Dendritic cell treated with granulocyte-macrophage colony-stimulating factor and Interleukin-4, amounts not matched to agents 40 ng/mL and 50 ng/mL, for 4 days (primary cell): ENCODE results near the gene KCTD1.

Source experiments
- H3K27ac Mint-ChIP-seq: one replicate; pipeline ENCODE4 v1.8.0; 2022; ENCODE audit warnings: mild to moderate bottlenecking, mixed read lengths
- H3K27me3 Mint-ChIP-seq: one replicate; pipeline ENCODE4 v1.8.0; 2022; ENCODE audit warnings: mild to moderate bottlenecking, mixed read lengths
- H3K36me3 Mint-ChIP-seq: one replicate; pipeline ENCODE4 v1.8.0; 2022; ENCODE audit warnings: low read depth, mixed read lengths
- H3K4me1 Mint-ChIP-seq: one replicate; pipeline ENCODE4 v1.8.0; 2022; ENCODE audit warnings: low read depth, mixed read lengths
- H3K4me3 Mint-ChIP-seq: one replicate; pipeline ENCODE4 v1.8.0; 2022; ENCODE audit warnings: mild to moderate bottlenecking, moderate library complexity, mixed read lengths
- H3K9me3 Mint-ChIP-seq: one replicate; pipeline ENCODE4 v1.8.0; 2022; ENCODE audit warnings: mixed read lengths
- intact Hi-C: fragments of 100-400 bp; cut with micrococcal nuclease; formaldehyde crosslinking; loops from one replicate; pipeline ENCODE4 v1.15.0; 2022

The KCTD1 gene

DNA sequence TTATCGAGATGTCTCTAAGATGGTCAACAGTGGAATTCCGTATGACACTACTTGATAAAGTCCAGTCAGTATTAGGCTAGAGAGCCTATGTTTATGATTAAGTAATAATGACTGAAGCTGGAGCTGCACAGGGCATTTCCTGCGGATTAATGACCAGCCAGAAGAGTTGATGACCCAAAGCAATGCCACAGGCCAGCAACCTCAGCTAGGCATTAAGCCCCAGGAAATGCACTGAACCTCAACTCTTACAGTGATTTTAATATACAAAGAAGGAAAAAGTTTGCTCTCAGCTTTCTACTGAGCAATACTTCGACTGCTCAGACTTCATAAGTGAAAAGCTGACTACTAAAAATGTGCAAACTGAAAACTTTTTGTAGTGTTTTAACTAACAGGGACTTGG, 3.9 kb downstream of the KCTD1 start:
- Mint-ChIP-seq H3K27me3 (peaks cover 27% of the 10 kb centered on the region), H3K4me3 (no peak overlapping the region), H3K27ac (no peak overlapping the region), H3K36me3 (peaks cover 6% of the 10 kb centered on the region), H3K4me1 (peaks cover 31% of the 10 kb centered on the region), H3K9me3 (no peaks in the 10 kb centered on the region)
- intact Hi-C loops: loop anchor here (10.0 kb wide), 2 partner anchors 160 to 450 kb away; partner anchors contain the start of gene SS18

- H3K4me3 Mint-ChIP-seq: no peak overlapping the region
- no peak overlapping the region for H3K27ac Mint-ChIP-seq
- H3K9me3 Mint-ChIP-seq: no peaks in the 10 kb centered on the region
- H3K4me1 Mint-ChIP-seq: peaks cover 31% of the 10 kb centered on the region
- intact Hi-C loops: loop anchor here (10.0 kb wide), 2 partner anchors 159 to 449 kb away; partner anchors contain the start of gene SS18
- peaks cover 6% of the 10 kb centered on the region for H3K36me3 Mint-ChIP-seq
- peaks cover 19% of the 10 kb centered on the region for H3K27me3 Mint-ChIP-seq
Observed at GRCh38 chr18:26543373-26543772, 5.0 kb downstream of the KCTD1 start.

DNA sequence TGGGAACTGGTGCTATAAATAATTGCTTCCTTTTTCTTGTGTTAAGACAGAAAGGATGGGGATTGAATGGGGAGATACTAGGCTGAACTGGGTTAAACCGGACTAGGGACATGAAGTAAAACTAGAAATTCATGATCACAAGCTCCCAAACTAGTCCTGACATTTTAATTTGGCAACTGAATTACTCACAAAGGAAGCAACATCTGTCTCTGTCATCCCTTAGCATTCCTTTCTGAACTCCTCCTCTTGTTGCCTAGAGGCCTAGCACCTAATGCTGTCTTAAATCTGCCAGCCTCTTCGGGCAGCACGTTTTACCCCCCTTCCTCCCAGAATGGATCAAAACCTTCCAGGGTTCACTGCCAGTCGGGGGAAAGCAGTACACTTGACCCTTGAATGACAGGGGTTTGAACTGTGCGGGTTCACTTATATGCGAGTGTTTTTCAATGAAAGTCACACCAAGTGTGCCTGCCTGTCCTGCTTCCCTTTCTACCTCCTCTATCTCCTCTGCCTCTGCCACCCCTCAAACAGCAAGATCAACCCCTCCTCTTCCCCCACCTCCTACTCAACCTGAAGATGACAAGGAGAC, 8.2 kb downstream of the KCTD1 start:
- Mint-ChIP-seq H3K27me3 (no peaks in the 10 kb centered on the region), H3K36me3 (no peaks in the 10 kb centered on the region), H3K4me3 (no peak overlapping the region), H3K9me3 (no peaks in the 10 kb centered on the region), H3K27ac (no peak overlapping the region), H3K4me1 (peaks cover 9% of the 10 kb centered on the region)
- intact Hi-C loops: loop anchor here (10.0 kb wide), 2 partner anchors 155 to 445 kb away; partner anchors contain the start of gene SS18

DNA sequence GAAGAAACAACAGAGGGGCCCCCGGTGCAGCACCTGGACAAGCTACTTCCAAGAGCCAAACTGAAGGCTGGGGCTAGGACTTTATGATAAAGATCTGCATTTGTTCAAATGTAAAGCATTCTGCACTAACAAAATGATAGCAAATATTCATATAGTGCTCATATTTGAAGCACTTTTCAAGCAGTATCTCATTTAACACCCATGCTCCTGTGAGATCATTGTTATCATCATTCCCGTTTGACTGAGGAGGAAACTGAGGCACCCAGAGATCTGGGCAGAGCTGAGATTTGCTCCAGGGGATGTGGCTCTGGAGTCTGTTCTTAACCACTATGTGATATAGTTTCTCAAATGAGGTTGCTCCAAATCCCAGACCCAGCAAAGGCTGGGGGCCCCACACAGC, 9.8 kb downstream of the KCTD1 start:
- H3K9me3 Mint-ChIP-seq: no peaks in the 10 kb centered on the region
- intact Hi-C loops: no loop called here
- no peaks in the 10 kb centered on the region for H3K36me3 Mint-ChIP-seq
- no peaks in the 10 kb centered on the region for H3K4me1 Mint-ChIP-seq
- H3K27ac Mint-ChIP-seq: no peak overlapping the region
- H3K4me3 Mint-ChIP-seq: no peak overlapping the region
- no peaks in the 10 kb centered on the region for H3K27me3 Mint-ChIP-seq

DNA sequence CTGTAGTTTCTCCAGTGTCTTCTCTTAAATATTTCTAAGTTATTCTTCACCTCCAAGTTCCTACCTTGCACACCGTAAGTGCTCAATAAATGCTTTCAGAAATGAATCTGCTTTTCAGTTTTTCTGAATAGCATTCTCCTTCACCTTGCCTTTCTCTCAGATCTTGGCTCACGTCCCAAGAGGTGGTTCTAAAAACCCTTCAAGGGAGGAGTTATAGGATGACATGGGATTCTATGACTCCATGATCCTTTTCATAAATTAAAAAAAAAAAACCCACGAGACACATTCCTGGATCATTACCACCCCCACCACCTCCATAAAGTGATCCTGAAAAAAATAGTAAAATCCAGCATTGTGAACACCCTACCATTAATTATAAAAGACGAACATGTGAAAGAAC, 11.7 kb downstream of the KCTD1 start:
- no peaks in the 10 kb centered on the region for H3K36me3 Mint-ChIP-seq
- intact Hi-C loops: no loop called here
- no peaks in the 10 kb centered on the region for H3K9me3 Mint-ChIP-seq
- no peaks in the 10 kb centered on the region for H3K27me3 Mint-ChIP-seq
- H3K4me3 Mint-ChIP-seq: no peak overlapping the region
- no peaks in the 10 kb centered on the region for H3K4me1 Mint-ChIP-seq
- H3K27ac Mint-ChIP-seq: no peak overlapping the region

DNA sequence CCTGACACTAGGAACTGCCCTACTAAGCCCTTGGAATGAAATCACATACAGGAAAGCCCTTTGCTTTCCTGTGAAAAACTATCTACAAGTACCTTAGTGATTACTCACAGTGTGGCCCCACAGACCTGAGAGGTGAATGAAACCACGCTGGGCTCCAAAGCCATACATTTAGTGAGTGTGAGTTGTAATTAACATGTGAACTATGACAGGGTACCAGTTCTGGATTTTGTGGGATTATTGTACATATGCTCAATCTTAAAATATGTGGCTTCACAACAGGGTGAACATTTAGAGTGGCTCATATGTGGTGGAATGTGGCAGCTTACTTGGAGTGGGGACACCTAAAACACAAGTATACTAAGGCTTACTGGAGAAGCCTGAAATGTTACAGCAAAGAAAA, 12.3 kb downstream of the KCTD1 start:
- Mint-ChIP-seq H3K4me1 (no peaks in the 10 kb centered on the region), H3K4me3 (no peak overlapping the region), H3K27ac (no peak overlapping the region), H3K9me3 (no peaks in the 10 kb centered on the region), H3K36me3 (no peaks in the 10 kb centered on the region), H3K27me3 (no peaks in the 10 kb centered on the region)
- intact Hi-C loops: no loop called here

GRCh38 chr18:26535630-26536029, 12.7 kb downstream of the KCTD1 start:
- intact Hi-C loops: no loop called here
- Mint-ChIP-seq H3K27me3 (no peaks in the 10 kb centered on the region), H3K27ac (no peak overlapping the region), H3K4me1 (no peaks in the 10 kb centered on the region), H3K9me3 (no peaks in the 10 kb centered on the region), H3K4me3 (no peak overlapping the region), H3K36me3 (no peaks in the 10 kb centered on the region)

DNA sequence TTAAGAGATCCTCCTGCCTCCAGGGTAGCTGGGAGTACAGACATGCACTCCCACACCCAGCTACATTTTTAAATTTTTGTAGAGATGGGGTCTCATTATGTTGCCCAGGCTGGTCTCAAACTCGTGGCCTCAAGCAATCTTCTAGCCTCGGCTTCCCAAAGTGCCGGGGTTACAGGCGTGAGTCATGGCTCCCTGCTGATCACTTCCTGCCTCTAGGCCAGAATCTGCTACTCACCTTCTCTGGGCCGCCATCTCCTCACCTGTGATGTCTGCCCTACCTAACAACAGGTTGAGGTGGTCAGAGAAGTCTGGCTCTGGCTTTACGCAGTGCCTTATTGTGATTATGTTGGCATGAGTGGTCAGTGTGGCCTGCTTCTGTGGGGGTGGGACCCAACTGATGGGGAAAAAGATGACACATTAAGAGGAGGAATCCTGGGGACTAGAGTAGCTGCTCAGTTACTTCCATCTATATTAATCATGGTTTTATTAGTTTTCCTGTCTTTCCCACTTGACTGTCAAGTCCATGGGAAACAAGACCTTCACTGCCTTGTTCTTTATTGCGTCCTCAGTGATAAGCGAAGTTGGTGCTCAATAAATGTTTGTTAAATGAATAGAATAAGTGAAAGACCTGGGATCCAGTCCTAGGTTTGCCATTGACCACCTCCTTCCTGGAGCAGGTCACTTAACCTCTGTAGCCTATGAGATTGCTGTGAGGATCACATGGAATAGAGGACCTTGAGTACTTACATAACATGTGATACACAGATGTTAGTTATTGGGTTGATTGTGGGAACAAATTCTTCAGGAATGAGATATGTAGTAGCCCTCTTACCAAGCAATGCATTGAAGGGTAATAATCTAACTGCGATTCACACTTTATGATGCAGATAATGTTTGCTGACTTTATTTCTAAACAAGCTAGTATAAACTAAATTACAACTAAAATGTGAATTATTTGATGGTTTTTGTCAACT, 15.7 kb downstream of the KCTD1 start:
- Mint-ChIP-seq H3K27me3 (no peaks in the 10 kb centered on the region), H3K36me3 (no peaks in the 10 kb centered on the region), H3K4me3 (no peak overlapping the region), H3K4me1 (peaks cover 5% of the 10 kb centered on the region), H3K9me3 (no peaks in the 10 kb centered on the region), H3K27ac (no peak overlapping the region)
- intact Hi-C loops: no loop called here

DNA sequence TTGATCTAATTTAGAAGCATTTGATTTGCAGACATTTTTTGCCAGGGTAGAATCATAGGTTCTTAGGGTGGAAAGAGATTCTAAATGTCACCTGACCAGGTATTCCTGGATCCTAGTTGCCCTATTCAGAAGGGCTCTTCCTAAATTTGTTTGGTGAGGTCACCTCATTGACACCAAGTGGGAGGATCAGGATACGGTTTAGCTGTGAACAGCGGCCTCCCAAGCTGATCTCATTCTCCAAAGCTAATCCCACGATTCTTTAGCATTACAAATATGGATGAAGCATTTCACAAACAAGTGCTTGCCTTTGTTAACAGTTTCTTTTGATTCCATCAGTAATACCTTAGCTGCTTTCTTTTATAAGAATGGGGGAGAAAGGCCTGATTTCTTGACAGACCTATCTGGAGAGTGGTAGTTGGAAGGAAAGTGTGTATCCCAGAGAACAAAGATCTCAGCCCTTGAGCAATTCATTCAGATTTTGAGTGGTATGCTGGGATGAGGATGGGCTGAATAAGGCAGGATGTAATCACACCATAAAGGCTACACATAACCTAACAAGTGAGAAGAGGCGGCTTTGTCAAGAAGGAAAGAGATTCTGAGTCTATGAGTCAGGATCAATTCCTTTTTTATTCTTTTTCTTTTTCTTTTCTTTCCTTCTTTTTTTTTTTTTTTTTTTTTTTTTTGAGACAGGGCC, 16.6 kb downstream of the KCTD1 start:
- no peak overlapping the region for H3K4me3 Mint-ChIP-seq
- H3K9me3 Mint-ChIP-seq: no peaks in the 10 kb centered on the region
- H3K36me3 Mint-ChIP-seq: no peaks in the 10 kb centered on the region
- H3K4me1 Mint-ChIP-seq: peaks cover 5% of the 10 kb centered on the region
- no peak overlapping the region for H3K27ac Mint-ChIP-seq
- no peaks in the 10 kb centered on the region for H3K27me3 Mint-ChIP-seq
- intact Hi-C loops: no loop called here

- intact Hi-C loops: no loop called here
- no peaks in the 10 kb centered on the region for H3K36me3 Mint-ChIP-seq
- peaks cover 2% of the 10 kb centered on the region for H3K27me3 Mint-ChIP-seq
- no peak overlapping the region for H3K27ac Mint-ChIP-seq
- peaks cover 23% of the 10 kb centered on the region for H3K4me1 Mint-ChIP-seq
- H3K9me3 Mint-ChIP-seq: no peaks in the 10 kb centered on the region
- H3K4me3 Mint-ChIP-seq: no peak overlapping the region
Observed at GRCh38 chr18:26526966-26527234, 21.5 kb downstream of the KCTD1 start.

GRCh38 chr18:26526128-26526965, 22.0 kb downstream of the KCTD1 start:
- no peaks in the 10 kb centered on the region for H3K9me3 Mint-ChIP-seq
- intact Hi-C loops: no loop called here
- H3K27ac Mint-ChIP-seq: no peak overlapping the region
- no peak overlapping the region for H3K4me3 Mint-ChIP-seq
- no peaks in the 10 kb centered on the region for H3K36me3 Mint-ChIP-seq
- H3K27me3 Mint-ChIP-seq: peaks cover 2% of the 10 kb centered on the region
- peaks cover 23% of the 10 kb centered on the region for H3K4me1 Mint-ChIP-seq

DNA sequence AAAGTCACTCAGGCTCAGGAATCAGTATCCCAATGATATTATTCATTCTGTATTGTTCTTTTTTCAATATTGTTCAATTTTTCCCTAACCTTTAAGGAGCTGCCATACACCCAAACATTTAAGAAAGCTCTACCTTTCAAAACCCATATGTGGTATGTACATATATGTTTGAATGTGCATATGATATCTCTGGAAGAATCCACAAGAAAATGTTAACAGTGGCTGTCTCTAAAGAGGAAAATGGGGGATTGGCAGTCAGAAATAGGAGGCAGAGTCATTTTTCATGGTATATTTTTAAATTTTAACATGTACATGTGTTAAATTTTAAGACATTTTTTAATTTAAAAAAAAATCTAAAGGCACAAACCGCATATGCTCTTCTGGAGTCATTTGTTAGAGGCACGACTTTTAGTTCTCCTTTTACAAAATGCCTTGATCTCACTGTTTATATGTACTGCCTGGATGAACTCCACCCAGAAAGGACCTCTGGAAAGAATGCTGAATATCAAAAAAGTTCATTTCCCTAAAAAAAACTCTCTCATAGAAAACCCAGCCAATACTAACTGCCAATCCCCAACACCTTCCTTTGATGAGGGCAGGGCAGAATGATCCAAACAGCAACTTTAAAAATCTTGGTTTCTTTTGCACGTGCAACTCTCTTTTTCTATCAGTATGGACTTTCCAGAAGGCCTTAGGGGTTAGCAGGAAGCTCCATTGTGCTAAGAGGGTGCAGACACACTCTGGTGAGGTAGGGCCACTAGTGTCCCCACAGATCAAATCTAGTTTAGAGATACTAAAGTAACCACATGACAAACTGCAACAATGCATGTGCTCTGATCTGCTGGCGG, 23.6 kb downstream of the KCTD1 start:
- H3K9me3 Mint-ChIP-seq: no peaks in the 10 kb centered on the region
- H3K27me3 Mint-ChIP-seq: peaks cover 2% of the 10 kb centered on the region
- intact Hi-C loops: loop anchor here (2.0 kb wide), 1 partner anchor 24 kb away; the partner anchor contains the start of gene KCTD1
- H3K4me3 Mint-ChIP-seq: no peak overlapping the region
- no peak overlapping the region for H3K27ac Mint-ChIP-seq
- H3K4me1 Mint-ChIP-seq: peaks cover 23% of the 10 kb centered on the region
- H3K36me3 Mint-ChIP-seq: no peaks in the 10 kb centered on the region

- Mint-ChIP-seq H3K9me3 (no peaks in the 10 kb centered on the region), H3K4me3 (no peak overlapping the region), H3K4me1 (peaks cover 23% of the 10 kb centered on the region), H3K36me3 (no peaks in the 10 kb centered on the region), H3K27me3 (peaks cover 2% of the 10 kb centered on the region), H3K27ac (no peak overlapping the region)
- intact Hi-C loops: loop anchor here (2.0 kb wide), 1 partner anchor 25 kb away; the partner anchor contains the start of gene KCTD1
Observed at GRCh38 chr18:26524002-26524401, 24.4 kb downstream of the KCTD1 start.
